ENCODE data around the gene OASL.

The OASL gene

GRCh38 chr12:120977531-120978295, 61.3 kb downstream of the OASL start:
- H3K4me3 ChIP-seq (ENCODE audit: low read depth, low read length) = no peak overlapping the region
- no peak for DNase-seq (ENCODE audit: low read depth)
- no peak for TF ChIP-seq CTCF (IDR thresholded peaks at IDR 0.05; ENCODE audit: low read depth, low read length, missing control alignments)

- H3K4me3 ChIP-seq (ENCODE audit: low read depth, low read length) = no peak overlapping the region
- DNase-seq (ENCODE audit: low read depth) = no peak
- TF ChIP-seq CTCF (IDR thresholded peaks at IDR 0.05; ENCODE audit: low read depth, low read length, missing control alignments) = no peak
These were observed 66.0 kb downstream of the OASL start for GRCh38 chr12:120972870-120973543.

- no peak overlapping the region for H3K4me3 ChIP-seq (ENCODE audit: low read depth, low read length)
- TF ChIP-seq CTCF (IDR thresholded peaks at IDR 0.05; ENCODE audit: low read depth, low read length, missing control alignments) = peak; percentile 75
- peak; percentile 42 for DNase-seq (ENCODE audit: low read depth)
These were observed 67.5 kb downstream of the OASL start for GRCh38 chr12:120971299-120972180.

- no peak overlapping the region for H3K4me3 ChIP-seq (ENCODE audit: low read depth, low read length)
- TF ChIP-seq CTCF (IDR thresholded peaks at IDR 0.05; ENCODE audit: low read depth, low read length, missing control alignments) = no peak
- no peak for DNase-seq (ENCODE audit: low read depth)
These were observed 68.7 kb downstream of the OASL start for GRCh38 chr12:120970310-120970709.

Data from GM12864 (cell line).